Heart right ventricle (tissue), 16 donors: Measurements from ENCODE around the gene ZNF541. TPM values are rescaled to one million over a fixed set of nuclear protein-coding genes. Genes with fewer than 3 reads are reported as not detected.

Source experiments
- ATAC-seq, 8 donors: fragments of 200-7000 bp; cut with Tn5 transposase; one replicate each; pipeline ENCODE4 v1.9.1; 2020; ENCODE audit warnings: mild to moderate bottlenecking in 8 of 8, moderate library complexity in 8 of 8, moderate number of reproducible peaks in 1 of 8
- DNase-seq, 2 donors: peaks; one replicate each; pipeline ENCODE4 v3.0.0-alpha.2; 2020
- H3K27ac ChIP-seq, 10 donors: fragments of 200-600 bp; sonication (generic) in 2 of 10; one replicate each; pipeline versions ENCODE4 v1.5.0 to v1.8.0; 2020 to 2022; ENCODE audit warnings: mild to moderate bottlenecking in 3 of 10
- H3K27me3 ChIP-seq, 7 donors: fragments of 200-600 bp; one replicate each; pipeline ENCODE4 v1.8.0; 2021 to 2022; ENCODE audit warnings: mild to moderate bottlenecking in 2 of 7
- H3K36me3 ChIP-seq, 9 donors: fragments of 200-600 bp; sonication (generic) in 1 of 9; one replicate each; pipeline versions ENCODE4 v1.5.0 to v1.8.0; 2020 to 2022; ENCODE audit warnings: mild to moderate bottlenecking in 2 of 9
- H3K4me1 ChIP-seq, 9 donors: fragments of 200-600 bp; sonication (generic) in 1 of 9; one replicate each; pipeline versions ENCODE4 v1.5.0 to v1.8.0; 2020 to 2022; ENCODE audit warnings: mild to moderate bottlenecking in 4 of 9
- H3K4me3 ChIP-seq, 10 donors: fragments of 200-600 bp; sonication (generic) in 2 of 10; one replicate each; pipeline versions ENCODE4 v1.5.0 to v1.8.0; 2020 to 2022; ENCODE audit warnings: mild to moderate bottlenecking in 7 of 10, moderate library complexity in 2 of 10
- H3K9me3 ChIP-seq, 11 donors: fragments of 200-600 bp in 10 of 11; sonication (generic) in 2 of 11; one replicate each; pipeline versions ENCODE4 v1.5.0 to v1.8.0; 2013 to 2022; ENCODE audit warnings: mild to moderate bottlenecking in 2 of 11, control low read depth in 1 of 11, moderate library complexity in 1 of 11
- WGBS, 2 donors: extraction: QIAGEN DNeasy Blood & Tissue Kit; methylation state at CpG; one replicate each; pipeline ENCODE4 v1.1.7; 2013; ENCODE audit warnings: inconsistent platforms in 1 of 2; 5-methylcytosine and 5-hydroxymethylcytosine counted together
- intact Hi-C, 10 donors: fragments of 100-400 bp; cut with DNase I; formaldehyde crosslinking; loops; one replicate each; pipeline versions ENCODE4 v1.11.1 to v1.14.2; 2022
- polyA plus RNA-seq, 2 donors: library from polyadenylated mRNA; stranded (reverse); fragments of 200-250 nt; gene quantifications; one replicate each; pipeline ENCODE4 v1.2.3, GENCODE V29; 2013
- total RNA-seq, 10 donors: library from RNA; stranded (reverse); fragmentation: NEBNext Ultra II Directional in 3 of 10; extraction: Animal tissue kit (Norgen Biotek cat#: 25700) in 3 of 10; gene quantifications; one replicate each; pipeline versions ENCODE4 v1.2.1 to v1.2.4, GENCODE V29; 2021 to 2023
- TF ChIP-seq, protein P1 (sequence below), 9 donors: fragments of 200-600 bp; sonication (generic) in 2 of 9; IDR thresholded peaks; one replicate each; pipeline versions ENCODE4 v1.5.0 to v1.8.0; 2021 to 2022; ENCODE audit warnings: antibody characterized with exemption in 9 of 9, mild to moderate bottlenecking in 5 of 9, moderate library complexity in 1 of 9
- donor health status: Arrhythmogenic right ventricular cardiomyopathy.
- donor health status: ischemic (EF 13 %, LVEDD 7.1; RV severe dilation, severe dysfunction).
- donor health status: healthy with polysubstance abuse.
- donor health status: DM: no; HTN: yes; CAD: no.
- donor health status: DM: no; HTN: no; CAD: no.
- donor health status: ischemic (EF 25% LVEDD 6.9; RV normal size, moderate dysfunction).
- donor health status: ischemic (EF 25% LVEDD 5.7; RV mildly dilated, moderate dysfunction).
- donor health status: healthy.
- donor health status: DM: yes; HTN: yes; CAD: no.
- donor health status: Ischemic cardiomyopathy.
- donor health status: ischemic (EF 35%, LVEDD 5.7; RV mildly dilated, moderate dysfunction).
- donor health status: nonischemic (EF 11% LVEDD 7.7; RV severe dilation, severe dysfunction).
- donor health status: DM: yes; HTN: yes; CAD: no.
- donor health status: PGD.
- donor health status: ischemic (EF 29% LVEDD 5.4; RV normal size, mild dysfunction).
- donor health status: nonischemic (EF 23%, LVEDD 6.1; RV moderate dilation, normal function).

The ZNF541 gene
- total and polyA plus RNA-seq, 12 donors, result 0.23 to 3.7 (median 1.5) TPM

DNA sequence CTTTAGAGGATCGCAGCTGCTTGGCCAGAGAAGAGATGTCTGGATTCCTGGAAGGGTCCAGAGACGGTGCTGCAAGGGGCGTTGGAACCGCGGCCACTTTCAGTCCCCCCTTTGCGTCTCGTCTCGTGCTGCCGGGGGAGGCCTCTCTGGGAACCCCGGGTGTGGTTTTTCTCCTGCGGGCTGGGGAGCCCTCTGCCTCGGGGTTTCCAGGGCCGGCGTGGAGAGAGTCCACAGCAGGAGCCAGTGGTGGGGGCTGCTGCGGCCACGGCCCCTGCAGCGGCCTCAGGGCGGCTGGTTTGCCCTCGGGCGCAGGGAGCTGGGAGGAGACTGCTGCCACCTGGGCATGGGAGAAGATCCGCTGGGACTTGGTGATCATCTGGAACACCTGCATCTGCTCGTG is 28.5 kb downstream of the ZNF541 start:
- DNase-seq (no peak), ATAC-seq (no peak)
- no peak overlapping the region for H3K27ac ChIP-seq
- TF ChIP-seq, protein P1, sequence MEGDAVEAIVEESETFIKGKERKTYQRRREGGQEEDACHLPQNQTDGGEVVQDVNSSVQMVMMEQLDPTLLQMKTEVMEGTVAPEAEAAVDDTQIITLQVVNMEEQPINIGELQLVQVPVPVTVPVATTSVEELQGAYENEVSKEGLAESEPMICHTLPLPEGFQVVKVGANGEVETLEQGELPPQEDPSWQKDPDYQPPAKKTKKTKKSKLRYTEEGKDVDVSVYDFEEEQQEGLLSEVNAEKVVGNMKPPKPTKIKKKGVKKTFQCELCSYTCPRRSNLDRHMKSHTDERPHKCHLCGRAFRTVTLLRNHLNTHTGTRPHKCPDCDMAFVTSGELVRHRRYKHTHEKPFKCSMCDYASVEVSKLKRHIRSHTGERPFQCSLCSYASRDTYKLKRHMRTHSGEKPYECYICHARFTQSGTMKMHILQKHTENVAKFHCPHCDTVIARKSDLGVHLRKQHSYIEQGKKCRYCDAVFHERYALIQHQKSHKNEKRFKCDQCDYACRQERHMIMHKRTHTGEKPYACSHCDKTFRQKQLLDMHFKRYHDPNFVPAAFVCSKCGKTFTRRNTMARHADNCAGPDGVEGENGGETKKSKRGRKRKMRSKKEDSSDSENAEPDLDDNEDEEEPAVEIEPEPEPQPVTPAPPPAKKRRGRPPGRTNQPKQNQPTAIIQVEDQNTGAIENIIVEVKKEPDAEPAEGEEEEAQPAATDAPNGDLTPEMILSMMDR (IDR thresholded peaks at IDR 0.05), result no peak
- H3K4me3 ChIP-seq, result no peak overlapping the region
- no peaks in the 10 kb centered on the region for H3K9me3 ChIP-seq
- no peaks in the 10 kb centered on the region for H3K36me3 ChIP-seq
- peaks cover 0 to 20% (median 6%) of the 10 kb centered on the region in 9 donors for H3K4me1 ChIP-seq
- intact Hi-C loops, result loop anchor here in 1 of 10 donors (10.0 kb wide), 1 partner anchor 50 kb away; no protein-coding TSS in a partner anchor
- WGBS, 2 donors, result 90 to 93% methylated on average over 22 of the region's 22 CpGs
- H3K27me3 ChIP-seq, result peaks cover 9 to 41% (median 23%) of the 10 kb centered on the region in 7 donors

DNA sequence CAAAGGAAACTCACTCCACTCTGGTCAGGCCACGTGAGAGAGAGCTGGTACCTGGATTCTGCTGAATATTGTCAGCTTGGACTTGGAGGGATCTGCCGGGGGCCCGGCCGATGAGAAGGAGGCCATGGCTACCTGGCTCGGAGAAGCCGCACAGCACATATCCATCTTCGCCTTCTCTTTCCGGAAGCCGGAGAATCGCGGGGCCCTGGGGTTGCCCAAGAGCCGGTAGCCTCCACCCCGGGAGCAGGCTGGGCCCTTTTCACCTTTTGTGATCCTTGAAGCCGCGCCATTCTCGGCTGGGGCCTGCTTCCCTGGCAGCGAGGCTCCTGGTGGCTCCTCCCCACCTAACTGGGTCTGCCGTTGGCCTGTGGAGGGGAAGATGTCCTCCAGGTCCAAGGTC is 28.9 kb downstream of the ZNF541 start:
- Histone ChIP-seq H3K4me1 (peaks cover 0 to 20% (median 6%) of the 10 kb centered on the region in 9 donors), H3K27me3 (peaks cover 9 to 41% (median 23%) of the 10 kb centered on the region in 7 donors), H3K36me3 (no peaks in the 10 kb centered on the region), H3K9me3 (no peaks in the 10 kb centered on the region), H3K4me3 (no peak overlapping the region), H3K27ac (no peak overlapping the region)
- ATAC-seq (no peak), DNase-seq (no peak)
- WGBS, 2 donors, result 93% methylated on average over 18 of the region's 18 CpGs
- TF ChIP-seq, protein P1 (IDR thresholded peaks at IDR 0.05), result no peak
- intact Hi-C loops, result loop anchor here in 1 of 10 donors (10.0 kb wide), 1 partner anchor 51 kb away; no protein-coding TSS in a partner anchor

DNA sequence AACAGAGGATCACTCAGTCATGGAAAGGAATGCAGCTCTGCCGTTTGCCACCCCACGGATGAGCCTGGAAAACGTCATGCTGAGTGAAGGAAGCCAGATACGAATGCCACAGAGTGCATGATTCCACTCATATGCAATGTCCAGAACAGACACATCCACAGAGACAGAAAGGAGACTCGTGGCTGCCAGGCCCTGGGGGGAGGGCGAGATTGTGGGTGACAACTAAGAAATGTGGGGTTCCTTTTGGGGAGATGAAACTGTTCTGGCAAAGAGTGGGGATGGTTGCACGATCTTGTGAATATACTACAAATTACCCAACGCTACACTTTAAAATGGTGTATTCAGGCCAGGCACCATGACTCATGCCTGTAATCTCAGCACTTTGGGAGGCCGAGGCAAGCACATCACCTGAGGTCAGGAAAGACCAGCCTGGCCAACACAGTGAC is 30.9 kb downstream of the ZNF541 start:
- Histone ChIP-seq H3K36me3 (no peaks in the 10 kb centered on the region), H3K9me3 (no peaks in the 10 kb centered on the region), H3K4me3 (no peak overlapping the region), H3K27ac (peak overlapping the region; percentile 46 to 79 (median 69)), H3K4me1 (peaks cover 0 to 20% (median 6%) of the 10 kb centered on the region in 9 donors), H3K27me3 (peaks cover 9 to 41% (median 21%) of the 10 kb centered on the region in 7 donors)
- 38 to 39% methylated on average over 9 of the region's 9 CpGs for WGBS, 2 donors
- DNase-seq (peak in 1 of 2 donors; percentile 60), ATAC-seq (peak; percentile 53 to 95 (median 82))
- TF ChIP-seq, protein P1 (IDR thresholded peaks at IDR 0.05), result no peak
- intact Hi-C loops, result loop anchor here in 1 of 10 donors (10.0 kb wide), 1 partner anchor 53 kb away; no protein-coding TSS in a partner anchor

DNA sequence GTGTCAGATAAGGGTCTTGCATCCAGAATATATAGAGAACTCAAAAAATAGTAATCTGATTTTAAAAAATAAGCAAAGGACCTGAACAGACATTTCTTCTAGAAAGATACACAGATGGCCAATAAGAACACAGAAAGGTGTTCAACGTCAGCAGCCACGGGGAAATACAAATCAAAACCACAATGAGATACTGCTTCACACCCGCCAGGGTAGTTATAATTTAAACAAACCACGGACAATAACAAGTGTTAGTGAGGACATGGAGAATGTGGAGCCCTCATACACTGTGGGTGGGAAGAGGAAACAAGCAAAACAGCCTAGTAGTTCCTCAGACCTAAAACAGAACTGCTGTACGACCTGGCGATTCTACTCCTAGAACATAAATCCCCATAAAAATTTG is 31.4 kb downstream of the ZNF541 start:
- no peak for DNase-seq
- H3K9me3 ChIP-seq, result no peaks in the 10 kb centered on the region
- ATAC-seq, result peak in 2 of 8 donors; percentile 7 to 10
- 72 to 83% methylated on average over 6 of the region's 6 CpGs for WGBS, 2 donors
- peaks cover 9 to 36% (median 21%) of the 10 kb centered on the region in 7 donors for H3K27me3 ChIP-seq
- H3K4me3 ChIP-seq, result no peak overlapping the region
- H3K36me3 ChIP-seq, result no peaks in the 10 kb centered on the region
- intact Hi-C loops, result loop anchor here in 1 of 10 donors (10.0 kb wide), 1 partner anchor 53 kb away; no protein-coding TSS in a partner anchor
- peak overlapping the region in 5 of 10 donors; percentile 63 to 79 (median 76) for H3K27ac ChIP-seq
- H3K4me1 ChIP-seq, result peaks cover 0 to 20% (median 6%) of the 10 kb centered on the region in 9 donors
- TF ChIP-seq, protein P1 (IDR thresholded peaks at IDR 0.05), result no peak
